GM19395 (cell line): ENCODE data around the gene ALDOC.
"Not testable (repeated sequence)": the region's sequence is repeated elsewhere in the genome, so short reads cannot be mapped to it uniquely, and the experiment has no call there.

Source experiments
- ATAC-seq: cut with Tn5 transposase; IDR thresholded peaks from one replicate; pipeline ENCODE4 v1.9.1; 2021; ENCODE audit warnings: mild to moderate bottlenecking, moderate library complexity; ENCODE audit not compliant: unreplicated experiment

The ALDOC gene

DNA sequence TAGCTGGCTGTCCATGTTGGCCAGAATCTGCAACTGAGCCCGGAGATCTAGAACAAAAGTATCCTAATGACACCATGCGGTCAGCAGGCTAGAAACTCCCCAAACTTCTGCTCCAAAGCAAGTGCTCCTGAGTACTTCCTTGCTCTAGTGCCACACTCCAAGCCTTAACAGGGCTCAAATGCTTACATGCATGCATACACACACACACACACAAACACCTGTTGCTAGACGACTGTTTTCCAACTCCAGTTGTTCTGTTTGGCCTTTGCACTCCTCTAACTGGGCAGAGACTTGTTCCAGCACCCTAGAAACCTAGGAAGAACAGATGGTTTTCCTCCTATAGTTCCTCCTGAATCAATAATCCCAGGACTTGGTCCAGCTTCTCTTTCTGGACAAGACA is 7.7 kb upstream of the ALDOC start:
- no peak for ATAC-seq

DNA sequence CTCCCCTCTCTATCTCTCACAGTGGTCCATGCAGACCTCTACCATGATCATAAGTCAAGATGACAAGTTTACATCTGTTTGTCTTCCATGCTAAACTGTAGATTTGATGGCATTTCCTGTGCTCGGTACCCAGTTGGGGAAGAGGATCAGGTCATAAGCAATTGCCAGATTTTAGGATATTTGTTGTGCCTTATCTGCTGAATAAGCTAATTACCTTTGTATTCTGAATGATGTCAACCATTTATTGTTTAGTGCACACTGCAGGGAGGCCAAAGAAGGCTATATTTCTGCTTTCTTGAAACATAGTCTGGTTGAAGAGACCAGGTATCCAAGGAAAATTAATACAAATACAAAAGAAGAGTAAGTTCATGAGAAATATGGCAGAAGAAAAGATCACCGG is 5.8 kb upstream of the ALDOC start:
- ATAC-seq = no peak

DNA sequence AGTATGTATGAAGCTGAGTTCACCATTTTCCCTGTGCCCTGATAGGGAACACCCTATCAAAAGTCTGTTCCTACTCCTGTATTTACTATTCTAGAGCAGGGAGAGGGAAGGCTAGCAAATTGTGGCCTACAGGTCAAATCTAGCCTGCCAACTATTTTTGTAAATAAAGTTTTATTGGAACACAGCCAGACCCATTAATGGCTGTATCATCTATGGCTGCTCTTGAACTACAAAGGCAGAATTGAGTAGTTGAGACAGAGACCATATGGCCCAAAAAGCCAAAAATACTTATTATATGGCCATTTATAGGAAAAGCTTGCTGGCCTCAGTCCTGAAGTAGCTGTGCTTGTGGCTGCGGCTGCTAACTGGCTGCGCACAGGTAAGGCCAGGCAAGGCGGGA is 4.3 kb upstream of the ALDOC start:
- ATAC-seq = no peak

DNA sequence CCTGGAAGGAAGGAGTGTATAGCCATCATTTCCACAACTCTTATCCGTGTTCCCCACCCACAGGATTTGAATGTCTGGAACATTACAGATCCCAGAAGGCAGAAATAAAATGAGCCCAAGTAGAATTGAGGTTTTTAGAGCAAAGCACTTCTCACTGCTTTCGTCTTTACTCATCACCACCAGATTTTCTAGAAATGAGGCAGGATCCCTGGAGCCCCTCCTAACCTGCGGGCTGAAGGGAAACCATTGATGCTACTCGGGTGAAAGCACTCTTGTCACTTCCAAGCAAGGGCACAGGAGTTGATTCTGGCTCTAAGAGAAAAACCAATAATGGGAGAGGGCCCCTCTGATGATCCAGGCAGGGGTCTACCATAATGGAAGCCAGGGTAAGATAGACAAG is 2.8 kb upstream of the ALDOC start:
- no peak for ATAC-seq

DNA sequence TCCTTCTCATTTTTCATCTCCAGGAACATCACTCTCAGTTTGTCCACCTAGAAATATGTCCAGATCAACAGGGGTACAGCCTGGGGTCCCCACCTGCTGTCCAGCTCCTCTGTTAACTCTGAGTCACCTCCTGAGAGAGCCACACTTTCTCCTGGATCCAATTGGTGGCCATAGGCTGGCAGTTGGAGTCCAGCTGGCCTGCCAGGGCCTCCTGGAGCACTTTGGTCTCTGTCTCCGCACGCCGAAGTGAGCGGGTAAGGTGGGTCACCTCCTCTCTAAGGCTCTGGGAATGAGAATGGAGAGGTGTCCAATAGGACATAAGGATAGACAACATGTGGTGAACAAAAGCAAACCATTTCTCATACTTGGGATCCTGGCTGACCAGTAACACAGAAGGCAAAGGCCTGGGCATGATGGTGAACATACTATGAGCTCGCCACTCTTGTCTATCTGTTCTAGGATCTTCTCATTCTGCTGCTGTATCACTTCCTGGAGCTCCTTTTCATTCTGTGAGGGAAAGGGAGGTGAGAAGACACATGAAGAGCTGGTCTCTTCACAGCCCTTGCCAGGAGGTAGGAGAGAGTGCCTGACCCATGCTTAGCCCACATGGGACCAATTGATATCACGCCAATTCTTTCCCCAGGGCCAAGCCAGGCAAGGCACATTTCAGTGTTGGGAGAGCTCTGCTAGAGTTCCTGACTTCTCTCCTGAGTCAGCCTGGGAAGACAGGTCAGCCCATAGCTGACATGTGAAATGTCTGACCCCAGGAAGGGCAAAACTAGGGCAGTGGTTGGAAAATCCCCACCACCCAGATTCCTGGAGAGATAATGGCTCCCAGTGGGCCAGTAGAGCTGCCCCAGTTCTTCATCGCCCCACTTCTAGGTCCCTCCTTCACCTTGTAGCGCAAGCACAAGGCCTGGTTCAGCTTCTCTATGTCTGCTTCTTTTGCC is 1.8 kb upstream of the ALDOC start:
- no peak for ATAC-seq

- no peak for ATAC-seq
Measured at GRCh38 chr17:28577466-28577824, 750 bp upstream of the ALDOC start.

DNA sequence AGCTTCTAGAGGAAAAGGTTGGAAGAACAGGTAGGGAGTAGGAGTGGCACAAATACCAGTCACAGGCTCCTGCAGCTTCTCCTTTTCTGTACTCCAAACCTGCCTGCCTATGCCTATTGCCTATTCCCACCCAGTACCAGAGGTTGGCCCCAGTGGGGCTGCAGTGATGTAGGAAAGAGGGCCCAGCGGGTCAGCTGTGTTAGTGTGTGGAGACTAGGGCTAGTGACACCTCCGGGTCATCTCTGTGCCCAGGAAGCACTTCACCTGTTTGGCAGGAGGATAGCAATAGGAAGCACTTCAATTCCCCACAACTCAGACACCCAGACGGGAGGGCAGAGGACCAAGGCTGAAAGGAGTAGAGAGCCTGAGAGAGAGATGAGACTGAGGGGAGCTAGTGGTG is 679 bp downstream of the ALDOC start:
- ATAC-seq = not testable (repeated sequence)

DNA sequence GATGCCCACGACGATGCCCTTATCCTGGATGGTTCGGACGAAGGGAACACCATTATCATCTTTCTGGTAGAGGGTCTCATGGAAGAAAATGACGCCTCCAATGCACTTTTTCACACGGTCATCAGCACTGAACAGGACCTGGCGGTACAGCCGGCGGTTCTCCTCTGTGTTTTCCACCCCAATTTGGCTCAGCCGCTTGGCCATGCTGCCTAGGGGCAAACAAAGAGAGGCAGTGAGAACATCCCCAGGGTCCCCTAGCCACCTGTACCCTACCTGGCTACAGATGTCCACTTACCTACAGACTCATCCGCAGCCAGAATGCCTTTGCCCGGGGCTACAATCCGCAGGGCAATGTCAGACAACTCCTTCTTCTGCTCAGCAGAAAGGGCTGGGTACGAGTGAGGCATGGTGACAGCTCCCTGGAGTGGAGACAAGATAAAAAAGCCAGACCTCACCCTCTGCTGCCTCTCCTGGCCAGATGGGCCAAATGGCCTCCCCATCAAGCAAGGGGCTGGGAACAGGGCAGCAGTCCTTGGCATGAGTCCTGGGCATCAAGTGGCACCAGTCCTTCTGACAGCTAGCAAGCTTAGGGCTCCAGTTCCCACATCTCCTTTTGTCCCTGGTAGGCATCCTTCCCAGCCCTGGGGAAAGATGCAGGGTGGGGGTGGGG is 1.4 kb downstream of the ALDOC start:
- no peak for ATAC-seq

DNA sequence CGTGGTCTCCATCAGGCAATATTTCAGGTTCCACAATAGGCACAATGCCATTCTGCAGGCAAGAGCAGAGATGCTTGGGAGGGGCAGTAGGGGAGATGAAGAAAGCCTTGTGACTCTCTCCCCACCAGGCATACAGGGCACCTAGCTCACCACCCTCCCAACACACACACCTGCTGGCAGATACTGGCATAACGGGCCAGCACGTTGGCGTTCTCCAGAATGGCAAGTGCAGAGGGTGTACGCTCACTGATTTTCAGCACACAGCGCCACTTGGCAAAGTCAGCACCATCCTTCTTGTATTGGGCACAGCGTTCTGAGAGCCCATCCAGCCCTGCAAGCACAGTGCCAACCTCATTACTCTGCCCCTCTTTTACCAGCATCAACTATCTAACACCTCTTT is 2.2 kb downstream of the ALDOC start:
- ATAC-seq = no peak

- ATAC-seq = no peak
Measured at GRCh38 chr17:28573966-28574480, 2.7 kb downstream of the ALDOC start.

DNA sequence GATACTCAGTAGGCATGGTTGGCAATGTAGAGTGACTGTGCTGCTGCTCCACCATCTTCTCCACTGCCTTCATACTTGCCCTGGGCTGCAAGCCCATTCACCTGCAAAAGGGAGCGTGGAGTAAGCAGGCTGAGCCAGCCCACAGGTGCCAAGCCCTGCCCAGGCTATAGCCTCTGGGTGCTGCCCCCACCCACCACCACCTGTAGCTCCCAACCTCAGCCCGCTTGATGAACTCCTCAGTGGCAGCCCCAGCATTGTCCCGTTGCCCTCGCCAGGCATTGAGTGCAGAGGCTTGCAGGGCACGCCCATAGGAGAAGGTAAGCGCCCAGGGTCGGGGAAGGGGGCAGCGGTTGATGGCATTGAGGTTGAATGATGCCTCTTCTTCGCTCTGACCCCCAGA is 3.2 kb downstream of the ALDOC start:
- ATAC-seq = no peak

DNA sequence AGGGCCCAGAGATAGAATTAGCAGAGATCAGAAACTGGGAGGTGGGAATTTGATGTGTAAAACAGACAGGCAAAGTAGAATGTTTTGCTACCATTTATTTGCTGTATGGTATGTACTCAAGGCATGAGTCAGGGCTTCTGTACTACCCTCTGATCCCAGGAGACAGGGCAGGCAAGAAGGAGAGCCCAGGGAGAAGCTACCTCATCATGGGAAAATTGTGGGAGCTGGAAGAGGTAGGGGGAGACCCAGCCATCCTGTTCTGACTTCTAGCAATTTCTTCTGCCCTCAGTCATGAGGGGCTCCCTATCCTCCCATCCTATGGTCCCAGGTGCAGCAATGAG is 3.7 kb downstream of the ALDOC start:
- ATAC-seq = no peak

DNA sequence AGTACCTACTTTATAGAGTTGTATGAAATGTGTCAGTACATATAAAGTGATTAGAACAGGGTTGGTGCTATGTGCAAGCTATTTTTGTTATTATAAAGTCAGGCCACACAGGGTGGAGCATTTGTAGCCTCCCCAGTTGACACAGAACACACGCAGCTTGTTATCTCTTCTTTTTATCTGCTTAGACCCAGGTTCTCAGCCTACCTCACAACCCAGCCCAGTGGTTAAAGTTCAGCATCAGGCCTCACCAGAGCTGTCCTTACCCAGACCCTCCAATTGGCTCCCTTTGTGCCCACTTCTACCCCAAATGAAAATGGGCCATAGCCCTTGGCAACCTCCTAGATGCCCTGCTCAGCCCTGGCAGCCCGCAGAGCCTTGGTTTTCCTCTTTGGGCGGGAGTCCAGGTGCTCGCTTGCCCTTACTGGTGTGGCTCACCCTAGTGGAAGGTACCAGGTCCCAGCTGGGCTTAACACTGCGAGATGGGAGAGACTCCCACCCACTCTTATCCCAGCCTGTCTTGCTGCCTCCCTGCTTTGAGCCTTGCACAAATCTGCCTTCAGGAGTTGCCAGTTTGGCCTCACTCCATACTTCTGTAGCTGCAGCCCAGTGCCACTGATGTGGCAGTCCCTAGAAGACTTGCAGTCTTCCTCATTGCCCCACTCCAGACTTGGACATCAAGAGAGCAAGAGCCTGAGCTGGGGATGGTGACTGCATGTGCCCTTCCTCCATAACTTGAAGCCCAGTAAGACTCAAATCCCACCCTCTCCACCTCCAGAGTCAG is 4.2 kb downstream of the ALDOC start:
- ATAC-seq = no peak

DNA sequence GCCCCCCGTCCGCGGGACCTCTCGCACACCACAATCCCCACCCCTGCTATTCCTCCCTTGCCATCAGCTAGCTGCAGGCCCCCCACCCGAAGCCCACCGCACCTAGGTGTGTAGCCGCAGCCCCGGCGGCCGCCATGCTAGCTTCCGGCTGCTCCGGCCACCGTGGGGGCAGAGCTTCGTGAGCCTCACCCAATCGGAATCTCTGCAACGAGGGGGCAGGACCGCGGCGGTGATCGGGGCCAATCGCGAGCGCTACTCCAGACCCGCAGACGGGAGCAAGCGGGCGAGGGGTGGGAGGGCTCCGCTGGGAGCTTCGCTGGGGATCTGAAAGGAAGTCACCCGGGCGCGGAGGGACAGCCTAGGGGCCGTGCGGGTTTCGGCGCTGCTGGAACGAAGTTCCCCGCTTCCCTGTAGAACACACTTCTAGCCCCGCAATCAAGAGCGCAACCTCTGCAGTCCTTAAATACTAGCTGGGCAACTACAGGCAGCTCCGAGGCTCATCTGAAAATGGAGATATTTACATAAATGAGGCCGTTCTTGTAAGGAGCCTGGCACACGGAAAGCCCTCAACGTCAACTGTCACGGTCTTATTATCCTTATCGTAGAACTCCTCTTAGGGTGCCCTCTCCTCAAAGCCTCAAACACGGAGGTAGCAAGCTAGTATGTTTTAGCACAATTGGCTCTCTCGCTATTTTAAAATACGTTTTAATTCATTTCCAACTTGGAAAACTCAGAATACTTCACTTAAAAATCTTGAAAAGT is 5.2 kb downstream of the ALDOC start, which contains the start of gene PIGS:
TSS of gene PIGS (minus strand) at position 164 of the 762 bp plus-strand sequence. CDS start at position 136, 28 bp downstream.
- ATAC-seq = peak; percentile 85

GRCh38 chr17:28570716-28571360 is 5.9 kb downstream of the ALDOC start:
- ATAC-seq = peak; percentile 22

DNA sequence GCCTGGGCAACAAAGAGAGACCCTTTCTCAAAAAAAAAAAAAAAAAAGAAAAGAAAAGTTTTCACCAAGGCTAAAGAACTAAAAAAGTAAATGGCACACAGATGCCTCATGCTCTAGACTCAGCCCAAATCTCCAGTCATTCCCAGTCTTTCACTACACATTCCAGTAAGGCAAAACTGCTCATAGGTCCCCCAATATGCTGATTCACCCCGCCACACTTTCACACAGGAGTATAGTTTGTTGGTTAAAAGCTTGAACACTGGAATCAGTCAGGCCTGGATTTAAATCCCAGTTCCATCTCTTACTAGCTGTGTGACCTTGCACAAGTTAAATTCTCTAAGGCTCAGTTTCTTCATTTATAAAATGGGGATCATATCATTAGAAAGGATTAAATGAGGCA is 7.2 kb downstream of the ALDOC start:
- no peak for ATAC-seq

- ATAC-seq = peak; percentile 44
Measured at GRCh38 chr17:28567604-28568003, 9.1 kb downstream of the ALDOC start.

GRCh38 chr17:28563475-28563874 is 13.2 kb downstream of the ALDOC start:
- ATAC-seq = no peak

- ATAC-seq = no peak
Measured at GRCh38 chr17:28555022-28555421, 21.7 kb downstream of the ALDOC start.

DNA sequence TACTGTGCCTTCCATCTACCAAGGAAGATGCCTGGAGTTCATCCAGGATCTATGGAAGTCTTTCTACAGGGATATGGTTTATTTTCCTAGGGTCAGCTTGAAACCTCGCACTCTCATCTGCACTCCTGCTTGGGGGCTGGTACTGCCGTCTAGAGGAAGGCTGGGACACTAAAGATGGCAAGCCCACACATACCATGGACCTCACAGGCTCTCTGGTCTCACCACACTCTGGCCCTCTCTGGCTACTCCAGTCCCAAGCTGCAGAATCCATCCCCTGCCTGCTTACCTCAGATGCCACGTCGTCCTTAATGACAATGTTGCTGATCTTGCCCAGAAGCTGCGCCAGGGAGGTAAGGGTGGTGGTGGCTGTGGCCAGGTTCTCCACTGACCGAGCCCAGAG is 22.1 kb downstream of the ALDOC start:
- no peak for ATAC-seq
